LNCaP clone FGC (cell line): Measurements from ENCODE around the gene CCDC39.

Experiments used
- DNase-seq: peaks from one replicate; pipeline ENCODE4 v3.0.0-alpha.2; 2011; ENCODE audit warnings: low read depth
- H3K4me3 ChIP-seq: 2 replicates; pipeline ENCODE4 v1.5.1; 2011; ENCODE audit warnings: mild to moderate bottlenecking, low read depth, low read length, control low read depth
- TF ChIP-seq, protein P1 (sequence below): IDR thresholded peaks from 2 replicates; pipeline ENCODE4 v1.5.1; 2012; ENCODE audit warnings: mild to moderate bottlenecking; ENCODE audit not compliant: control insufficient read depth, insufficient read depth; ENCODE audit errors: extremely low read depth

Gene CCDC39

DNA sequence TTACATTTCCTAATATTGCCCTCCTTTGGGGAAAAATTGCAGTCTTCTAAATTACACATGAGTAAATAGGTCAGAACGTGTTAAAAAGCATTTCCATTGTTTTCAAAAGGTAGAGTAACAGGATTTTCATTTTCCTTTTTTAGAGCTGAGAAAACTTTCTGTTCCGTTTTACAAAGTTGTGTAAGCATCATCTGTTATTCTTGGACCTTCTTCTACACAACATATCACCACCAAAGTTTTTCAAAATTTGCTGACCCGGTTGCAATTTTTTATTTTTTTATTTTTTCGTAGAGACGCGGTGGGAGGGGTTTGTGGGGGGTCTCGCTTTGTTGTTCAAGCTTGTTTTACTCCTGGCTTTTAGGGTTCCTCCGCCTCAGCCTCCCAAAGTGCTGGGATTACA, 1.1 kb downstream of the CCDC39 start:
- DNase-seq: no peak
- H3K4me3 ChIP-seq: no peak overlapping the region
- TF ChIP-seq, protein P1, sequence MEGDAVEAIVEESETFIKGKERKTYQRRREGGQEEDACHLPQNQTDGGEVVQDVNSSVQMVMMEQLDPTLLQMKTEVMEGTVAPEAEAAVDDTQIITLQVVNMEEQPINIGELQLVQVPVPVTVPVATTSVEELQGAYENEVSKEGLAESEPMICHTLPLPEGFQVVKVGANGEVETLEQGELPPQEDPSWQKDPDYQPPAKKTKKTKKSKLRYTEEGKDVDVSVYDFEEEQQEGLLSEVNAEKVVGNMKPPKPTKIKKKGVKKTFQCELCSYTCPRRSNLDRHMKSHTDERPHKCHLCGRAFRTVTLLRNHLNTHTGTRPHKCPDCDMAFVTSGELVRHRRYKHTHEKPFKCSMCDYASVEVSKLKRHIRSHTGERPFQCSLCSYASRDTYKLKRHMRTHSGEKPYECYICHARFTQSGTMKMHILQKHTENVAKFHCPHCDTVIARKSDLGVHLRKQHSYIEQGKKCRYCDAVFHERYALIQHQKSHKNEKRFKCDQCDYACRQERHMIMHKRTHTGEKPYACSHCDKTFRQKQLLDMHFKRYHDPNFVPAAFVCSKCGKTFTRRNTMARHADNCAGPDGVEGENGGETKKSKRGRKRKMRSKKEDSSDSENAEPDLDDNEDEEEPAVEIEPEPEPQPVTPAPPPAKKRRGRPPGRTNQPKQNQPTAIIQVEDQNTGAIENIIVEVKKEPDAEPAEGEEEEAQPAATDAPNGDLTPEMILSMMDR: no peak

DNA sequence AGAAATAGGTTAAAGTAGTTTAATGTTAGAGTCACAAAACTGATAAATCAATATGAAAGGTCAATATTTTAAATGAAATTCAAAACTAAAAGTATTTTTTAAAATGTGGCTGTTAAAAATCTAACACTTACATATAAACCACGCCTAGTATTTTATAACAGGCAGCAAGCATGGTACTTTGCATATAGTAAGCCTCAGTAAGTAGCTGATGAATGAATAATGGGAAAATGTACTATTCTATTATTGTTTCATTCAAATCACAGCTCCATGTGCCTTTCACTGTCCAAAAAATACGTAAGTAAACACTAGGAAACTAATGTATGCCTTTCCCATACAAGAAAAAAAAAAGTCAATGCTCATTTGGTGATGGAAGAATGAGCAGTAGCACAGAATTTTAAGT, 17.8 kb downstream of the CCDC39 start:
- no peak for DNase-seq
- TF ChIP-seq, protein P1: no peak
- no peak overlapping the region for H3K4me3 ChIP-seq

DNA sequence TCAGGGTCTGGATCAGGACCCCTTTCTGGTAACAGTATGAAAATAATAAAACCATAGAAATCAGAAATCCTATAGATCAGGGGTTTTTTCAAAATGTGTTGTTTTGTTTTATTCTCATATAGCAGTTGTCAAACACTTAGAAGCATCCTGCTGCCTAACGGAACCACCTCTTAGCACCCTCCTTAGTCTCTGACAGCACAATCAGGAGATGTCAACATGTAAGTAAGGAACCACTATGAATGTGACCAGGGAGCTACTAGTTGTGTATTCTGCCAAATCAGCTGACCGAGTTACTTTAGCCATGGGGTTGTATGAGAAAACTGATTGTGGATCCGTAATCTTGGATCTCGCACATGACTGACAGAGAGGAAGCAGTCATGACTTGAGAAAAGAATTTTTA, 22.2 kb downstream of the CCDC39 start:
- H3K4me3 ChIP-seq: no peak overlapping the region
- TF ChIP-seq, protein P1: no peak
- DNase-seq: no peak

DNA sequence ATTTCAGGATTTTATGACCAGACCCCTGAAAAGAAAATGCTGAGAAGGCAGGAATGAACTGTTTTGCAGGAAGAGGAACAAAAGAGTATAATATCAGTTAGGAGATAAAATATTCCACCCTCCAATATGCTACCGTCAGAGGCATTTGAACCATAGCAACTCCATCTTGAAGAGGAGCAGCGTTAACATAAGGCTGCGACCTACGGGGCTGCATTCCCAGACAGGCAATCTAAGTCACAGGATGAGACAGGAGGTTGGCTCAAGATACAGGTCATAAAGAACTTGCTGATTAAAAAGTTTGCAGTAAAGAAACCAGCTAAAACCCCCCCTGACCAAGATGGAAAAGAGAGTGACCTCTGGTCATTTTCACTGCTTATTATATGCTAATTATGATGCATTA, 22.9 kb downstream of the CCDC39 start:
- H3K4me3 ChIP-seq: no peak overlapping the region
- TF ChIP-seq, protein P1: no peak
- no peak for DNase-seq

DNA sequence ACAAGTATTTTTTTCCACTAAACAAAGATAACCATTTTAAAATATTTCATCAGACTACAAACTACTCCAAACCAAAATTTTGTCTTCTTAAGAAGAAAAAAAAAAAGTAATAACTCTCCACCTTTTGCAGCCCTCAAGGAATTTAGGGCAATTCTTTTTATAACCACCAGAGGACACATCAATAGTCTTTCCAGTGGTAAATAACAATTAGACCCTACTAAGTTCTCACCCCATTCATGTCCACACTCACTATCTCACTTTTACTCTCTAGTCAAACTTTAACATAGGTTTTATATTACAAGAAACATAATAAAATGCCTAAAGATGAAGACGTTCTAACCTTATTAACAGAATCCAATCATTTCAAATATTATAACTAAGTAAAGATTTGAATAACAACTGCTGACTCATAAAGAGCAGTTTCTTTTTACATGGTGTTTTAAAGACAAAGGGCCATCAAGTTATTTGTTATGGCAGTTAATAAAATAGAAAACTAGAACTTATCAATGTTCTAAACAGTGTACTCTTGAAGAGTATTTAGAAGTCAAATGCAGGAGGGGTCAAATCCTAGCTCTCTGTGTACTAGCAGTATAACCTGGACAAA, 33.0 kb downstream of the CCDC39 start:
- TF ChIP-seq, protein P1: peak; percentile 16; the same call in 1 of the 2 replicates
- DNase-seq: no peak
- H3K4me3 ChIP-seq: no peak overlapping the region

DNA sequence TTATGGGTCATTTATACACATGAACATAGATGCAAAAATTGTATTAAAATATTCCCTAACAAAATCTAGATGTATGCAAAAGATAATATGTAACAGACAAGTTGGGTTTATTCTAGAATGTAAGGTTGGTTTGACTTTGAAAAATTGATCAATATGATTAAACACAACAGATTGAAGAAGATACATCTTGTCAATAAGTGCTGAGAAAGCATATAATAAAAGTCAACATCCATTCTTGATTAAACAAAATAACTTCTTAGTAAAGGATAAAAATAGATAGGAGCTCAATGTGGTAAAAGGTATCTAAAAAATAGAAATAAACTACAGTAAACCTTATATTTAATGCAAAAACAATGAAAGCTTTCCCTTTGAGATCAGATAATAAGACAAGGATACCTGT, 38.3 kb downstream of the CCDC39 start:
- no peak overlapping the region for H3K4me3 ChIP-seq
- TF ChIP-seq, protein P1: no peak
- DNase-seq: no peak

DNA sequence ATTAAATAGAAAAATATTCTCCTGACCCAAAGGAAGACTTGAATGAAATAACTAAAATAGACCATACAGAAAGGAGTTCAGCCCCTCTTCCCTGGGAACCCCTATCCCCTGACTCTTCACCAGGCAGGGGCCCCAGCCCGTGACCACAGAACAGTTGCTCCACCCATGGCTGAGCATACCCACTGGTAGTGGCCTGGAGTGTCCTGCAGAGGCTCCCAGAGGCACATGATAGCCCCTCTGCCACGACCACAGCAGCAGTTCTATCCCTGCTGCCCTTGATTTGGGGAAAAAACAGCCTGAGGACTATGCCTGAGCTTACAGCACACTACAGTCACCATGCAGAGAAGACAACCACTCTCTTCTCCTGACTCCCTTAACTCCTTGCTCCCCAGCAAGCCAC, 45.6 kb downstream of the CCDC39 start:
- no peak overlapping the region for H3K4me3 ChIP-seq
- DNase-seq: no peak
- TF ChIP-seq, protein P1: no peak
